SK-N-SH (cell line): ENCODE measurements around the gene SNRPA1. TPM values are rescaled to one million over a fixed set of nuclear protein-coding genes. Genes with fewer than 3 reads are reported as not detected.

Experiments used
- CTCF ChIA-PET: fragments of 300-600, 350-600 bp; formaldehyde crosslinking; extraction: SDS; loops from one replicate; lab custom pipeline; 2021; lab: Yijun Ruan, JAX
- POLR2A ChIA-PET: fragments of 350-600 bp; sonication (Branson Sonifier 250); formaldehyde crosslinking; extraction: SDS; loops from one replicate; lab custom pipeline; 2020; ENCODE audit warnings: antibody characterized with exemption, inconsistent platforms; lab: Yijun Ruan, JAX
- DNase-seq: peaks from one replicate; pipeline ENCODE4 v3.0.0; 2012
- H2AFZ ChIP-seq: fragments of 200-600 bp; sonication (generic); 2 replicates; pipeline ENCODE4 v1.8.1; 2016; ENCODE audit warnings: antibody characterized with exemption, mild to moderate bottlenecking, low read depth
- H3F3A ChIP-seq: fragments of 200-600 bp; sonication (generic); replicated peaks from 2 replicates; pipeline ENCODE3; 2016; ENCODE audit warnings: antibody characterized with exemption, mild to moderate bottlenecking; ENCODE audit not compliant: insufficient read depth
- H3K27ac ChIP-seq, 2 experiments: fragments of 200-500 bp in 1 of 2; fragments of 200-600 bp in 1 of 2; sonication (Bioruptor generic) in 1 of 2; sonication (generic), shearing (Covaris generic) in 1 of 2; 2 replicates each; pipeline versions ENCODE4 v1.5.1 to v1.6.1; 2014 to 2016; ENCODE audit warnings: low read depth in 2 of 2, inconsistent platforms in 1 of 2, low read length in 1 of 2, mild to moderate bottlenecking in 1 of 2, mixed read lengths in 1 of 2
- H3K27me3 ChIP-seq: fragments of 200-600 bp; sonication (generic), shearing (Covaris generic); 2 replicates; pipeline ENCODE4 v1.6.1; 2016; ENCODE audit warnings: mixed run types; ENCODE audit not compliant: insufficient read depth
- H3K36me3 ChIP-seq, 2 experiments: fragments of 200-500 bp in 1 of 2; fragments of 200-600 bp in 1 of 2; sonication (Bioruptor generic) in 1 of 2; sonication (generic) in 1 of 2; replicated peaks in 1 of 2; 2 replicates each; pipeline versions ENCODE3 to v1.5.1; 2014 to 2016; ENCODE audit warnings: low read length in 1 of 2, mild to moderate bottlenecking in 1 of 2; ENCODE audit not compliant: insufficient read depth in 2 of 2, control insufficient read depth in 1 of 2
- H3K4me1 ChIP-seq, 2 experiments: fragments of 200-500 bp in 1 of 2; fragments of 200-600 bp in 1 of 2; sonication (Bioruptor generic) in 1 of 2; sonication (generic), shearing (Covaris generic) in 1 of 2; 2 replicates each; pipeline versions ENCODE4 v1.5.1 to v1.6.1; 2014 to 2016; ENCODE audit warnings: low read depth in 1 of 2, low read length in 1 of 2, mixed run types in 1 of 2; ENCODE audit not compliant: insufficient read depth in 2 of 2, control insufficient read depth in 1 of 2
- H3K4me2 ChIP-seq: fragments of 200-600 bp; sonication (generic), shearing (Covaris generic); 2 replicates; pipeline ENCODE4 v1.6.1; 2017; ENCODE audit warnings: mixed run types
- H3K4me3 ChIP-seq, 2 experiments: fragments of 200-500 bp in 1 of 2; fragments of 200-600 bp in 1 of 2; sonication (Bioruptor generic) in 1 of 2; sonication (generic), shearing (Covaris generic) in 1 of 2; 2 replicates each; pipeline versions ENCODE4 v1.5.1 to v1.8.1; 2014 to 2016; ENCODE audit warnings: low read depth in 2 of 2, inconsistent platforms in 1 of 2, low read length in 1 of 2, mild to moderate bottlenecking in 1 of 2, mixed read lengths in 1 of 2, moderate library complexity in 1 of 2
- H3K79me2 ChIP-seq: fragments of 200-600 bp; sonication (generic); 2 replicates; pipeline ENCODE4 v1.8.1; 2017; ENCODE audit warnings: mild to moderate bottlenecking; ENCODE audit not compliant: insufficient read depth
- H3K9ac ChIP-seq: fragments of 200-600 bp; sonication (generic); 2 replicates; pipeline ENCODE4 v1.6.1; 2017; ENCODE audit warnings: mixed run types
- H3K9me2 ChIP-seq: fragments of 200-600 bp; sonication (generic); 2 replicates; pipeline ENCODE4 v1.6.1; 2017; ENCODE audit warnings: mixed run types
- H3K9me3 ChIP-seq: fragments of 200-600 bp; sonication (generic); 2 replicates; pipeline ENCODE4 v1.6.1; 2017; ENCODE audit warnings: mixed run types, mild to moderate bottlenecking, moderate library complexity
- H4K20me1 ChIP-seq: fragments of 200-600 bp; sonication (generic); 2 replicates; pipeline ENCODE4 v1.6.1; 2017; ENCODE audit warnings: mild to moderate bottlenecking, mixed run types; ENCODE audit not compliant: insufficient read depth
- ELF1 ChIP-seq: IDR thresholded peaks from 2 replicates; pipeline ENCODE4 v1.4.0; 2012
- EZH2phosphoT487 ChIP-seq: fragments of 200-600 bp; sonication (generic); IDR thresholded peaks from 2 replicates; pipeline ENCODE4 v1.6.1; 2017; ENCODE audit warnings: low read depth, mixed run types, mild to moderate bottlenecking, antibody characterized with exemption, moderate library complexity, borderline replicate concordance
- FOXM1 ChIP-seq: IDR thresholded peaks from 2 replicates; pipeline ENCODE4 v1.4.0; 2012; ENCODE audit warnings: low read depth, mild to moderate bottlenecking
- GATA2 ChIP-seq: sonication (generic); formaldehyde crosslinking; IDR thresholded peaks from 2 replicates; pipeline ENCODE4 v1.5.0; 2020; ENCODE audit warnings: mild to moderate bottlenecking, missing genetic modification reagents
- MEF2A ChIP-seq: IDR thresholded peaks from 2 replicates; pipeline ENCODE4 v1.4.0; 2012; ENCODE audit warnings: low read depth, borderline replicate concordance
- RAD21 ChIP-seq: IDR thresholded peaks from 2 replicates; pipeline ENCODE4 v1.6.1; 2012; ENCODE audit warnings: mild to moderate bottlenecking, low read length
- SIN3A ChIP-seq: IDR thresholded peaks from 2 replicates; pipeline ENCODE4 v1.6.1; 2012; ENCODE audit warnings: low read depth, mild to moderate bottlenecking, low read length, moderate library complexity, borderline replicate concordance
- TCF12 ChIP-seq: IDR thresholded peaks from 2 replicates; pipeline ENCODE4 v1.4.0; 2012
- YY1 ChIP-seq: IDR thresholded peaks from 2 replicates; pipeline ENCODE4 v1.4.0; 2012; ENCODE audit warnings: low read depth, mild to moderate bottlenecking
- WGBS: methylation state at CpG from one replicate; pipeline ENCODE4 v1.1.6; 2017; ENCODE audit warnings: low lambda C conversion rate; 5-methylcytosine and 5-hydroxymethylcytosine counted together
- polyA plus RNA-seq, 3 experiments: library from polyadenylated mRNA; depleted of rRNA; stranded (reverse); fragments of >200 nt; gene quantifications; 2 replicates each; pipeline ENCODE4 v1.2.3, GENCODE V29; 2012

The SNRPA1 gene
- polyA plus RNA-seq, 1 of the 3 experiments (the other 2 are of a cell fraction): 62.3 TPM

GRCh38 chr15:101286471-101287114, 8.5 kb downstream of the SNRPA1 start (continued):
- TF ChIP-seq FOXM1: no peak

- H3K9me3 ChIP-seq: no peaks in the 10 kb centered on the region
- no peak for DNase-seq
- H3K79me2 ChIP-seq: peaks cover 26% of the 10 kb centered on the region
- 90% methylated on average over 6 of the region's 6 CpGs for WGBS
- H3K4me2 ChIP-seq: no peak overlapping the region
- no peaks in the 10 kb centered on the region for H3K9me2 ChIP-seq
- H3K4me3 ChIP-seq: no peak overlapping the region
- CTCF ChIA-PET: interaction anchor here (1.3 to 1.9 kb wide), 2 partner anchors 356 to 358 kb away, joined by 3 to 5 read pairs; no protein-coding TSS in a partner anchor
- no peak for TF ChIP-seq TCF12
- no peak for TF ChIP-seq RAD21
- TF ChIP-seq, all 33 proteins: peak for 0
- Histone ChIP-seq H3K36me3 (peaks cover 76 to 81% of the 10 kb centered on the region in 2 experiments), H3K27ac (no peak overlapping the region), H3K27me3 (no peaks in the 10 kb centered on the region), H3F3A (peaks cover 8% of the 10 kb centered on the region), H2AFZ (no peak overlapping the region), H3K4me1 (no peaks in the 10 kb centered on the region), H3K9ac (no peak overlapping the region), H4K20me1 (peaks cover 10% of the 10 kb centered on the region; the same call in 1 of the 2 replicates)
- POLR2A ChIA-PET: interaction anchor here (0.6 kb wide), 1 partner anchor 352 kb away, joined by 4 read pairs; no protein-coding TSS in a partner anchor
These were observed 11.1 kb downstream of the SNRPA1 start for GRCh38 chr15:101283931-101284330.

GRCh38 chr15:101280007-101280406, 15.0 kb downstream of the SNRPA1 start:
- Histone ChIP-seq H3K4me3 (no peak overlapping the region), H3K9me3 (no peaks in the 10 kb centered on the region)
- TF ChIP-seq ELF1: no peak
- no peak for TF ChIP-seq YY1
- no peak for TF ChIP-seq MEF2A
- TF ChIP-seq EZH2phosphoT487: no peak
- TF ChIP-seq SIN3A: no peak
- TF ChIP-seq GATA2 (CRISPR knock-in tag): no peak
- TF ChIP-seq, all 33 proteins: peak for 0
- no peak overlapping the region for H3K4me2 ChIP-seq
- H3K79me2 ChIP-seq: peaks cover 22% of the 10 kb centered on the region
- peaks cover 13% of the 10 kb centered on the region for H4K20me1 ChIP-seq
- H3K27ac ChIP-seq: no peak overlapping the region
- CTCF ChIA-PET: no interaction called here
- POLR2A ChIA-PET: no interaction called here
- no peak overlapping the region for H3K9ac ChIP-seq
- no peak for DNase-seq
- peaks cover 3 to 17% of the 10 kb centered on the region in 2 experiments; a peak in 1 of 4 replicates for H3K4me1 ChIP-seq
- H3F3A ChIP-seq: peaks cover 16% of the 10 kb centered on the region
- no peak overlapping the region for H2AFZ ChIP-seq
- H3K9me2 ChIP-seq: no peaks in the 10 kb centered on the region
- 100% methylated on average over 2 of the region's 2 CpGs for WGBS
- H3K27me3 ChIP-seq: no peaks in the 10 kb centered on the region
- H3K36me3 ChIP-seq: peaks cover 41 to 53% of the 10 kb centered on the region in 2 experiments
